Osteocyte (in vitro differentiated cells): ENCODE measurements around the gene HOXC9. TPM values are rescaled to one million over a fixed set of nuclear protein-coding genes. Genes with fewer than 3 reads are reported as not detected.

Experiments
- DNase-seq: peaks from one replicate; pipeline ENCODE4 v3.0.0; 2021; ENCODE audit warnings: mixed read lengths; ENCODE audit not compliant: unreplicated experiment; ENCODE audit errors: extremely low spot score
- H3K27ac Mint-ChIP-seq: one replicate; pipeline ENCODE4 v1.8.0; 2021; ENCODE audit warnings: mild to moderate bottlenecking, mixed read lengths; ENCODE audit not compliant: unreplicated experiment
- H3K27me3 Mint-ChIP-seq: one replicate; pipeline ENCODE4 v1.8.0; 2021; ENCODE audit warnings: mixed read lengths; ENCODE audit not compliant: unreplicated experiment
- H3K36me3 Mint-ChIP-seq: one replicate; pipeline ENCODE4 v1.8.0; 2021; ENCODE audit warnings: mixed read lengths; ENCODE audit not compliant: unreplicated experiment
- H3K4me1 Mint-ChIP-seq: one replicate; pipeline ENCODE4 v1.8.0; 2021; ENCODE audit warnings: mixed read lengths; ENCODE audit not compliant: unreplicated experiment
- H3K4me3 Mint-ChIP-seq: one replicate; pipeline ENCODE4 v1.8.0; 2021; ENCODE audit warnings: mild to moderate bottlenecking, moderate library complexity, mixed read lengths; ENCODE audit not compliant: unreplicated experiment
- H3K9me3 Mint-ChIP-seq: one replicate; pipeline ENCODE4 v1.8.0; 2021; ENCODE audit warnings: mixed read lengths; ENCODE audit not compliant: unreplicated experiment
- total RNA-seq: library from RNA; stranded (reverse); gene quantifications from 2 replicates; pipeline ENCODE4 v1.2.1, GENCODE V29; 2021
- TF ChIP-seq, protein P1 (sequence below): fragments of 200-600 bp; sonication (generic); IDR thresholded peaks from 2 replicates; pipeline ENCODE4 v1.5.0; 2021; ENCODE audit warnings: antibody characterized with exemption, mild to moderate bottlenecking, moderate library complexity

Gene HOXC9
- total RNA-seq, 1 donor from 2014 or later: not detected

- DNase-seq: no peak
- Mint-ChIP-seq H3K27me3 (peaks cover 90% of the 10 kb centered on the region), H3K4me3 (no peak overlapping the region), H3K36me3 (no peaks in the 10 kb centered on the region), H3K27ac (no peak overlapping the region), H3K9me3 (no peaks in the 10 kb centered on the region), H3K4me1 (peaks cover 15% of the 10 kb centered on the region)
- TF ChIP-seq, protein P1, sequence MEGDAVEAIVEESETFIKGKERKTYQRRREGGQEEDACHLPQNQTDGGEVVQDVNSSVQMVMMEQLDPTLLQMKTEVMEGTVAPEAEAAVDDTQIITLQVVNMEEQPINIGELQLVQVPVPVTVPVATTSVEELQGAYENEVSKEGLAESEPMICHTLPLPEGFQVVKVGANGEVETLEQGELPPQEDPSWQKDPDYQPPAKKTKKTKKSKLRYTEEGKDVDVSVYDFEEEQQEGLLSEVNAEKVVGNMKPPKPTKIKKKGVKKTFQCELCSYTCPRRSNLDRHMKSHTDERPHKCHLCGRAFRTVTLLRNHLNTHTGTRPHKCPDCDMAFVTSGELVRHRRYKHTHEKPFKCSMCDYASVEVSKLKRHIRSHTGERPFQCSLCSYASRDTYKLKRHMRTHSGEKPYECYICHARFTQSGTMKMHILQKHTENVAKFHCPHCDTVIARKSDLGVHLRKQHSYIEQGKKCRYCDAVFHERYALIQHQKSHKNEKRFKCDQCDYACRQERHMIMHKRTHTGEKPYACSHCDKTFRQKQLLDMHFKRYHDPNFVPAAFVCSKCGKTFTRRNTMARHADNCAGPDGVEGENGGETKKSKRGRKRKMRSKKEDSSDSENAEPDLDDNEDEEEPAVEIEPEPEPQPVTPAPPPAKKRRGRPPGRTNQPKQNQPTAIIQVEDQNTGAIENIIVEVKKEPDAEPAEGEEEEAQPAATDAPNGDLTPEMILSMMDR: no peak
Observed at GRCh38 chr12:53963434-53964314, 36.3 kb upstream of the HOXC9 start.

GRCh38 chr12:53964315-53964713, 35.6 kb upstream of the HOXC9 start:
- no peak overlapping the region for H3K4me3 Mint-ChIP-seq
- H3K27ac Mint-ChIP-seq: no peak overlapping the region
- H3K36me3 Mint-ChIP-seq: no peaks in the 10 kb centered on the region
- peaks cover 91% of the 10 kb centered on the region for H3K27me3 Mint-ChIP-seq
- DNase-seq: no peak
- TF ChIP-seq, protein P1: no peak
- no peaks in the 10 kb centered on the region for H3K9me3 Mint-ChIP-seq
- peaks cover 15% of the 10 kb centered on the region for H3K4me1 Mint-ChIP-seq

DNA sequence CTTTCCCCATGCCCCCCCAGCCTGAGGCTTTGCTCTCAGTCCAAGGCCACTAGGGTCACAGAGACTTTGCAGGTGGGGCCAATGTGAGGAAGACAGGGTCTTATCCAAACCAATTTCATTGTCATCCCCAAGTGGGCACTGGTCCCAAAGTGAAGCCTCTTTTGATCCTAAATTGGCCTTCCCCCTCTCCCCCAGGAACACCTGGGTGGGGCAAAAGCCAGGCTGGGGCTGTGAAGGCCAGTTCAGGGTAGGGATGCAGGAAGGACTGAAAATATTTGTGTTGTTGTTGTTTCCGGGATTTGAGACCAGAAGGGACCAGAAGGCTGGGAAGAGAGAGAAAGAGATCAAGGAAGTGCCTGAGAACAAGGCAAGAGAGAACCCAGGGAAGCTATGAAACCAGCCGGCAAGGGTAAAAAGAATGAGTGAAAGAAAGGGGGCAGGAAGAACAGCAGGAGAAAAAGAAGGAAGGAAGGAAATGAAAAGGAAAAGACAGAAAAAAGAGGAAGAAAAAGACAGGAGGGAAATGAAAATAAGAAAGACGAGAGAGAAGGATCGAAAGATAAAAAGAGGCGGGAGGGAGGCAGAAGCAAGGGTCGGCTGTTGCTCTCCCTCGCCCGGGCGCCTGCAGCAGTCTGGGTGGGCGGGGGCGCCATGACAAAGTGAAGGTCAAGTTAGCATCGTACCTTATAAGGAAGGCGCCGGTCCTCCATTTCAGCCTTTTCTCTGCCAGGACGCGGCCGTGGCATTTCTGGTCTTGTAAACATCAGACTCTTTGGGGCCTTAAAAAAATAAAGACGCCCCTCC, 34.5 kb upstream of the HOXC9 start:
- H3K9me3 Mint-ChIP-seq: no peaks in the 10 kb centered on the region
- H3K4me3 Mint-ChIP-seq: no peak overlapping the region
- no peak overlapping the region for H3K27ac Mint-ChIP-seq
- no peaks in the 10 kb centered on the region for H3K36me3 Mint-ChIP-seq
- TF ChIP-seq, protein P1: no peak
- no peak for DNase-seq
- peaks cover 91% of the 10 kb centered on the region for H3K27me3 Mint-ChIP-seq
- peaks cover 15% of the 10 kb centered on the region for H3K4me1 Mint-ChIP-seq

DNA sequence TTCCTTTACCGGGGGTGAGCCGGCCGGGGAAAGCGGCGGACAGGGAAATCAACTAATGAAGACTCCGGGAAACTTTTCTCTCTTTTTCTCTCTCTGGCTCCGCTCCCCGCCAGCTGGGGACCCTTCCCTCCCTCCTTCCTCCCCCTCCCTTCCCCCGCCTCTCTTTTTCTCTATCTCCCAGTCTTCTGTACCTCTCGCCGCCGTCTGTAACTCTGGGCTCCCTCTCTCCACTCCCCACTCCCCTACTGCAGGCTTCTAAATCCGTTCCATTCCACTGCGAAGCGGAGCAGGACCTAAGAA, 33.9 kb upstream of the HOXC9 start:
- H3K4me1 Mint-ChIP-seq: peaks cover 15% of the 10 kb centered on the region
- TF ChIP-seq, protein P1: no peak
- H3K9me3 Mint-ChIP-seq: no peaks in the 10 kb centered on the region
- H3K4me3 Mint-ChIP-seq: peak overlapping the region; percentile 68
- peaks cover 93% of the 10 kb centered on the region for H3K27me3 Mint-ChIP-seq
- H3K36me3 Mint-ChIP-seq: no peaks in the 10 kb centered on the region
- no peak for DNase-seq
- H3K27ac Mint-ChIP-seq: no peak overlapping the region
